GM21717 (cell line): ENCODE results near the gene HCK.

Experiments used
- ATAC-seq: cut with Tn5 transposase; IDR thresholded peaks from one replicate; pipeline ENCODE4 v1.9.1; 2021; ENCODE audit warnings: mild to moderate bottlenecking, moderate library complexity; ENCODE audit not compliant: unreplicated experiment

Gene HCK

DNA sequence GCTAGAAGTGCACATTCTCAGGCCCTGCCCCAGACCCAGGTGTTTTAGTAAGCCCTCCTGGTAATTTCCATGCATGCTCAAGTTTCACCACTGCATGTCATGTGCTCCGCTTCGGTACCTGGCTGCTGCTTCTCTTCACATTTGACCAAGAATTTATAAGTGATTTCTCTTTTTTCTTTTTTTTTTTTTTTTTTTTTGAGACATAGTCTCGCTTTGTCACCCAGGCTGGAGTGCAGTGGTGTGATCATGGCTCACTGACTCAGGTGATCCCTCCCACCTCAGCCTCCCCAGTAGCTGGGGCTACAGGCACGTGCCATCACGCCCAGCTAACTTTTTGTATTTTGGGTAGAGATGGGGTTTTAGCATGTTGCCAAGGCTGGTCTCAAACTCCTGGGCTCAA lies 73.5 kb downstream of the HCK start:
- no peak for ATAC-seq

DNA sequence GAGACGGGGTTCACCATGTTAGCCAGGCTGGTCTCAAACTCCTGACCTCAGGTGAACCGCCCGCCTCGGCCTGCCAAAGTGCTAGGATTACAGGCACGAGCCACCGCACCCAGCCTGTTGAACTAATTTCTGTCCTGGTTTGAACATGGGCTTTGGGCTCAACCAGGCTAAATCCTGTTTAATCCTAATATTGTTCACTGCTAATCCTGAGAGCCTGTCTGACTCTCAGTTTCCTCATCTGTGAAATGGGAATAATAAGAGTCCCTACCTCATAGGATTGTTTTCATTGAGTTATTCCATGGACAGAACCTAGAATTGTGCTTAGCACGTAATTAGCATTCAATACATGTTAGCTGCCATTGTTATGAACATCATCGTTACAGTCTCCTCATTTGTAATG lies 74.9 kb downstream of the HCK start:
- ATAC-seq, result no peak

DNA sequence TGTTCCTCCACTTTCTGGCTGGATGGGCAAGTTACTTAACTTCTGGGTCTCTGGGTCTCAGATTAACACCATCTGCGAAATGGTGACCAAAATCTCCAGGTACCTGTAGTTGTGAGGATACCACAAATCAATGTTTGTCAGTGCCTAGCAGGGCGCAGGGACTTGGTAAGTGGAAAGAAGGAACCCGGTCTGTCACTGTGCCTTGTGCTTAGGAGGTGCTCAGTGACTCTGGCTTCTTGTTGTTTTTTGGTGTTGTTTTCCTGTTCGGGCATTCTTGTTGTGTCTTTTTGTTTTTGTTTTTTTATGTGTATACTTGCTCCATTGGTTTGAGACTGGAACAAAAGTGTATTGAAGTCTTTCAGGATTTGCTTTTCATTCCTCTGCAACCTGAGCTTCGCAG lies 75.3 kb downstream of the HCK start:
- ATAC-seq, result no peak

DNA sequence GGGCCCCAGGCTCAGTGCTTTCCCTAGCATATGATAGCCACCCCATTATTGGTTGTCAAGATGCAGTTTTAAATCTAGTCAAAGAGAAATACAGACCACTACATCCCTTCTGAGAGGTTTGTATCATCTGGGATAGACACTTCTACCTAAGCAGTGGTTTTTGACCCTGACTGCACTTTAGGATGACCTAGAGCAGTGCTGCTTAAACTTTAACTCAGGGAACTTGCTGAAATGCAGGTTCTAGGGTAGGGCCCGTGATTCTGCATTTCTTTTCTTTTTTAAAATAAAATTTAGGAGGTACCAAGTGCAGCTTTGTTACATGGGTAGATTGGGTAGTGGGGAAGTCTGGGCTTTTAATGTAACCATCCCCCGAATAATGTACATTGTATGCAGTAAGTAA lies 76.1 kb downstream of the HCK start:
- ATAC-seq, result no peak

DNA sequence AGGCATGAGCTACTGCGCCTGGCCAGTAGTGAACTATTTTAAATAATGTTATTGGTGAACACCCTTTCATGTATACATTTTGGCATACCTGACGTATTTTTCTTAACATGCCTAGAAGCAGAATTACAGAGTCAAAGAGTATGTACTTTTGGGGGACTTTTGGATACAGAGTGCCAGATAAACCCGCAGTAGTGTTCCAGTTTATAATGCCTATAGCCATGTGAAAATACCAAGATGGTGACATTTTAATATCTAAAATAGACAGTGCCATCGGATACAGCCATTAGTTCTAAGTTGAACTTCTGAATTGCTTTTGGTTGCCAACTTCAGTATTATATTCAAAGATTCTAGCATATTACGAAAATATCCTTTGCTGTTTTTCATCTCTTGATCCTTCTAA lies 77.8 kb downstream of the HCK start:
- ATAC-seq, result no peak

DNA sequence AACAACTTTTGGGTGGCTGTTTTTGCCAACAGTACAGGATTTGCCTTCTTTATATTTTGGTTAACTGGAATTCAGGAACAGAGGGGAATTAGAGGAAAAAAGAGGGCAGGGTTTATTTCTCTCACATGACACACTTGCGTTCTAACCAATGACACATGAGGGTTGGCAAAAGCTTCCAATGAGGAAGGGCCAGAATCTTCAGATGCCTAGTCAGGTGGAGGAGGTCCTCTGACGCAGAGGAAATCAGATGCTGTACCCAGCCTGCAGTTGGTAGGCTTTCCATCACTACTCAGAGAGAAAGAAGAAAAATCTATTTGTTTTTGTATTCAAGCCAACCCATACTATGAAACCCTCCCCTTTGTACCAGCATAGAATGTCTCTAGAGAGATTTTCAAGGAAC lies 78.3 kb downstream of the HCK start:
- no peak for ATAC-seq

DNA sequence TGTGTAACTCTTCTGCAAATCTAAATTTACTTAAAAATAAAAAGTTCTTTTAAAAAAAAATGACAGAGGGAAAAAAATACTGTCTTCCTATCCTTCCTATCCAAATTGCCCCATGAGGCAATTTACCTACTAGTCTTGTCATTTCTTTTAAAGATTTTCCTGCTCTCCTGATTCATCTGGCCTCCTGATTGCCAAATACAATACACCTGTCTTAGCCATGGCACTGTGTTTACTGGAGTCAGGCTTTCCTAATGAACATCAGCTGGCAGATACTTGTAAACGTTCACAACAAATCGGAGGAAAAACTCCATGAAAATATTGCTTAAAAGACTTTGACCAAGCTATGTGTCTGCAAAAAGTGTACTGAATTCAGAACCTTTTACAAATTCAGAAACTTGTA lies 78.9 kb downstream of the HCK start:
- no peak for ATAC-seq

DNA sequence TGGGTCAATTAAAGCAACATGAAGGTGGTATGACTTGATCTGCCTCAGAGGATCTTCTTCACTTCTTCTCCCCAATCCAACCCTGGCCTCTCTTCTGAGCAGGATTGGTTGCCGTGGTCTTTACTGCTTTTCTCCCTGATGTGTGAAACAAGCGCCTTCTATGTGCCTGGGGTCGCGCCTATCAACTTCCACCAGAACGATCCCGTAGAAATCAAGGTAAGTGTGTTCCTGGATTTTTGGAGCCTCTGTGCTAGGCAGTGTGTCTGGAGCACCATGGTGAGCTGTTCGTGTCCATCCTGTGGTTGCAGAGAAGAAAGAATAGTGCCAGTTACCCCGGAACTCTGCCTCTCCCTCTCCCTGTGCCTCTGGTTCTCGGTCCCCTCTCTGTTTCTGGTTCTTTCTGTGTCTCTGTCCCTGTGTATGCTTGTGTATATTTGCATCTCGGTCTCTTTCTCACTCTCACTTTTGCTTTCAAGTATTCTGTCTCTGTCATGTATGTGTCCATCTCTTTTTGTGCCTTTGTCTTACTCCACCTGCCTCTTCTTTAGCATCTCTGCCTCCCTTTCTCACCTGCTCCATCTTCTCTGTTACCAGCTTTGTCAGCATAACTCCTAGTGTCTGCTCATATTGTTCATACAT lies 81.0 kb downstream of the HCK start:
- peak; percentile 88 for ATAC-seq

DNA sequence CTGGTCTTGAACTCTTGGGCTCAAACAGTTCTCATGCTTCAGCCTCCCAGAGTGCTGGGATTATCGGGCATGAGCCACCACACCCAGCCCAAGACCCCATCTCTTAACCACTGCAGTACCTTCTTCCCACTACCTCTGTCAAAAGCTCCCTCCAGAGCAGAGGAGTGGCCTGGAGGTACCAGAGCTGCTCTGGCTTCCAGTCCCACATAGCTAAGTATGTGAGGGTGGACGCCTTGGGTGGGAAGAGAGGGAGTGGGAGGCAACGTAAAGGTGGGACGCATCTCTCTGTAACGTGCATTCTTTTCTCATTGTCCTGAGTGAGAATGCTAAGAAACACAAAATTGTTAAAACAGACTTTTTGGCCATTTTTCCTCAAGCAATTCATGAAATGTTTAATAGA lies 82.0 kb downstream of the HCK start:
- ATAC-seq, result no peak

DNA sequence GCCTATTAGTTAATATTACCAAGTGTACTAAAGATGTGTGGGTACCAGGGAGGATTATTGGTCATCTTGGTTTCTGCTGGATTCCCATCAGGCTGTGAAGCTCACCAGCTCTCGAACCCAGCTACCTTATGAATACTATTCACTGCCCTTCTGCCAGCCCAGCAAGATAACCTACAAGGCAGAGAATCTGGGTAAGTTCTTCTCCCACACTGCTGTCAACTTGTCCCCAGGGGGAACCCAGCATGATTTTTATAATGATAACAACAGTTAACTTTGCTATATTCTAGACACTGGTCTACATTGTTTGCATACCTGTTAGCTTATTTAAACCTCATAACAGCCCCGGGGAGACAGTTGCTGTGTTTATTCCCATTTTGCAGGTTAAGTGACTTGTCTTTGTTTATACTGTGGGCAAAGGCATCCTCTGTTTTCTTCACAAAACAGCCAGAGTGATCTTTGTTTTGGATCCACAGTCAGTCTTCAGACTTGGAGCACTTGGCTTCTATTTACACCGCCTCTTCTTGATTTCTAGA lies 84.0 kb downstream of the HCK start:
- ATAC-seq, result no peak

DNA sequence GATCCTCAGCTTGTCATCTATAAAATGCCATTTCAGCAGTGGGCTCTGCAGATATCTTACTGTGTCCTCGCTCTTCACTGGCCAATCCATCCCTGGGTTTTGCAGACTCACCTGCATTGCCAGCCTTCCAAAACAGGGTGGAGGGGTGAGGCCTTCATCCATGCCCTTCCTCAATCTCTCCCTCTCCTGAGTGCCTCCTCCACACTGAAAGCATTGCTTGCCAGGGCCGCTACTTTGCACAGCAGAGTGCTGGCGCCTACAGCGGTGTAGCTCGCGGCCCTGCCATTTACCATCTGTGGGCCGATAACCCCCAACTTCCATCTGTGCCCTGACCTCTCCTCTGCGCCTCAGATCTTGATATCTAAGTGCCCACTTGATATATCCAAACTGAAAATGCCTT lies 86.9 kb downstream of the HCK start:
- ATAC-seq, result no peak

DNA sequence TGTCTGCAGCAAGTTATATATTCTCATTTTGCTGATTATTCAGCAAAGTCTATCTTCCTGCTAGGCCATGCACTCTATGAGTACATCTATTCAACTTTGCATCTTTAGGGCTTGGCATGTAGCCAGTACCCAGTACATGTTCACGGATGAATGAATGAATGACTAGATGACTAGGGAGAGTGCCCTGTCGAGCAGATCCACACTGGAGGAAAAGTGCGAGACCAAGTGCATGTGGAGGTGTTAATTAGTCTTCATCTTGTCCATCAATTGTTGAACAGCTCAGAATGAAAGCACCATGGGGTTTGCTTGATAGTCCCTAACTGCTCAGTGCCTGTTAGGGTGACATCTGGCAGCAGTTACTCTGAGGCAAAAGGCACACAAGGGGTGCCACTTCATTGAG lies 87.9 kb downstream of the HCK start:
- ATAC-seq, result no peak

DNA sequence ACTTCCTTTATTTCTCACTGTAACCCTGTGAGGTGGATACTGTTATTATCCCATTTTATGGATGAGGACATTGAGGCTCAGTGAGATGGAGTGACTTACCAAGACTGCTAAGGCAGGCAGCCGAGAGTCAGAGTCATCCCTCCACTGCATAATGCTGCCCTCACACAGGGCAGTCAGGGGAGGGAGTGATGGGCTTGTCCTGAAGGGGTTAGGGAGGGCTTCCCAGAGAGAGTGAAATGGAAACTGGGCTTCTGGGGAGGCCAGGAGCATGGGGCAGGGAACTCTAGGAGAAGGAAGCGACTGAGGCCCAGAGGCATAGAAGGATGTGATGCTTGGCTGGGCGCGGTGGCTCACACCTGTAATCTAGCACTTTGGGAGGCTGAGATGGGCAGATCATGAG lies 88.6 kb downstream of the HCK start:
- no peak for ATAC-seq

DNA sequence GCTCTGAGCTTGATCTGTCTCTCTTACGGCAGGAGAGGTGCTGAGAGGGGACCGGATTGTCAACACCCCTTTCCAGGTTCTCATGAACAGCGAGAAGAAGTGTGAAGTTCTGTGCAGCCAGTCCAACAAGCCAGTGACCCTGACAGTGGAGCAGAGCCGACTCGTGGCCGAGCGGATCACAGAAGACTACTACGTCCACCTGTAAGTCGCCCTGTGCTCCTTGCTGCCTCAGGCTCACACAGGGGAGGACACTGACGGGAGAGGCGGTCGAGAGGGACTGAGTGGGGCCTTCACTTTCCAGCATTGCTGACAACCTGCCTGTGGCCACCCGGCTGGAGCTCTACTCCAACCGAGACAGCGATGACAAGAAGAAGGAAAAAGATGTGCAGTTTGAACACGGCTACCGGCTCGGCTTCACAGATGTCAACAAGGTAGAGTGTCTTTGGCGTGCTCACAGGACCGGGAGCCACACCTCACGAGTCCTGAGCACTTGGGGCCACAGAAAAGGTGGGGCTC lies 89.5 kb downstream of the HCK start:
- ATAC-seq, result no peak

DNA sequence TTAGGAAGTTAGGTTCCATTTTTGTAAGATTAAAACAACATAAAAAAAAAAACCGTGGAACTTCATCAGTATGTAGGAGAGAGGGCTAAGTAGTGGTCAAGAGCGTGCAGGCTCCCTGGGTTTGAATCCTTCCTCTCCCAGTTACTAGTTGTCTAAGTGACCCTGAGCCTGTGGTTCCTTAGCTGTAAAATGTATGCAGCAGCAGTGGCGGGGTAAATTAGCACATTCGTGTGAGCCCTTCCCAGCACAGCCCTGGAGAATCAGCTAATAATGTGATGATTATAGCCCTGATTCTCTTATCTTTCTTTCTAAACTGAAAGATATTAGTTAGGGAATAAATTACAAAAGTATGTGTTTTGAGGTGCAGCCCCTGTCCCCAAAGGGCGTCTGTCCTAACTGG lies 90.0 kb downstream of the HCK start:
- no peak for ATAC-seq

DNA sequence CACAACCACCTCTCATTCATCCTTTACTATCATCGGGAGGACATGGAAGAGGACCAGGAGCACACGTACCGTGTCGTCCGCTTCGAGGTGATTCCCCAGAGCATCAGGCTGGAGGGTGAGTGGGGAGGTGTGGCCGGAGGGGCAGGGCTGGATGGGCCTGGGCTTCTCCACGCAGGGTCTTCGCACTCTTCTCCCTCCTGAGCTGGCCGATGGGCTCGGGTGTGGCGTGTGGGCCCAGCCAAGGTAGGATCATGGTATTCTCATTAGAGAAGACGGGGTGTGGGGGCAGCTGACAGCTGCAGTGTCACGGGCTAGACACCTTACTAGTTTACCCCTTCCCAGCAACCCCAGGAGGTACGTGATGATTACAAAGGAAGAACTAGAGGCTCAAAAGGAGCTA lies 90.9 kb downstream of the HCK start:
- ATAC-seq, result no peak

DNA sequence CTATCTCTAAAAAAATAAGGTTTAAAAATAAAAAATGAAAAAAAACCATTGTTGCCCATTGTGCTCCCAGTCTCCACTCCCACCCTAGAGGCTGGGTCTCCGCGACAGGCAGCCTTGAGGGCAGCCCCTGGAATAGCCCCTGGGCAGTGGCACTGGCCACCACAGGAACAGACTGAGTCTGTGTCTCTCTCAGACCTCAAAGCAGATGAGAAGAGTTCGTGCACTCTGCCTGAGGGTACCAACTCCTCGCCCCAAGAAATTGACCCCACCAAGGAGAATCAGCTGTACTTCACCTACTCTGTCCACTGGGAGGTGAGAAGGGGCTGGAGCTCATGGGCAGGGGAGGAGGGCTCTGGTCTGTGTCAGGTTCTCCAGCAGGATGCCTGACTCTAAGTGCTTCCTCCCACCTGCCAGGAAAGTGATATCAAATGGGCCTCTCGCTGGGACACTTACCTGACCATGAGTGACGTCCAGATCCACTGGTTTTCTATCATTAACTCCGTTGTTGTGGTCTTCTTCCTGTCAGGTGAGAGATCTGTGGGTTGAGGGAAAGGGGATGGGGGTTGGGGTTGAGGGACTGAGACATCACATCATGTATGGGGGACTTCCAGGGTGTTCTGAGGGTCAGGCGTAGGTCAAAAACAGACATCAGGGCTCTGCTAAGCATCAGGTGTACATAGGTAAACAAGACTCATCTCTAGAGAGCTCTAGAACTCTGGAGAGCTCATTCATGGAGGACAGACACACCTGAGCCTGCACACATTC lies 93.0 kb downstream of the HCK start:
- no peak for ATAC-seq

DNA sequence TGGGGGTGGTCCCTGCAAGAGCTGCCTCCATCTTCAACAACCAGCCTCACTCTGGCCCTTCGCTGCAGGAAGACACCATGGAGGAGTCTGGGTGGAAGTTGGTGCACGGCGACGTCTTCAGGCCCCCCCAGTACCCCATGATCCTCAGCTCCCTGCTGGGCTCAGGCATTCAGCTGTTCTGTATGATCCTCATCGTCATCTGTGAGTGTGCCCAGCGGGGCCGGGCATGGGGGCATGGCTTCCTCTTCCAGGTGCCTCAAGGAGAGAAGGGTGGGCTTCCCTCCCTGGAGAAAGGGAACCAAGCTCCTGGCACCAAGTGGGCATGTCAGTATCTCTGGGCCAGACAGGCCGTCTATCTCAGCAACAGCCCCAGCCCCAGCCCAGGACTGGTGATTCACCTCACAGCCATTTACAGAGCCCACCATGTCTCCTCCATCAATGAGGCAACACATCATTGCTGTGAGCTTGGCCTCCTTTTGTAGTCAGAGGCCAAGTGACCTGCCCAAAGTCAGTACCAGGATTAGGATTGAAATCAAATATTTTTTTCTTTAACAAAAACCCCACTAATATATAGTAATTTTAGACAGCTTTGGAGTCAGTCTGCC lies 97.6 kb downstream of the HCK start:
- ATAC-seq, result no peak

DNA sequence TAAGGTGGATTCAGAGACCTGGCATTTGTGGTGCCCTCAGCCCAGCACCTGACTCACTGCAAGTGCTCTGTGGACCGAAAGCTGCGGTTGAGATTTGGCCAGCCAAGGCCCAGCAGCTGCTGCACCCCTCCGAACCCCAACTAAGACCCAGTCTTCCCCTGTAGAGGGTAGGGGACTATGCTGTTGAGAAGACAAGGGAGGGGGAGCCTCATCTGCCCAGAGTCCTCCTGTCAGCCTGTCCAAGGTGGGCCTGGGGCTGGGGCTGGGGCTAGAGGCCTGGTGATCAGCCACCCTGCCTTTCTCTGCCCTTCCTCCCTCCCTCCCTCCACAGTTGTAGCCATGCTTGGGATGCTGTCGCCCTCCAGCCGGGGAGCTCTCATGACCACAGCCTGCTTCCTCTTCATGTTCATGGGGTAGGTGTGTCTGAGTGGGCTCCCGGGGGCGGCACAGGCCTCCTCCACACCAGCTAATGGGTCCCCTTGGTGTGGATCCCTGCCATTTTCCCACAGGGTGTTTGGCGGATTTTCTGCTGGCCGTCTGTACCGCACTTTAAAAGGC lies 98.3 kb downstream of the HCK start:
- no peak for ATAC-seq
